ENCODE data around the gene SYT17. TPM values are rescaled to one million over a fixed set of nuclear protein-coding genes. Genes with fewer than 3 reads are reported as not detected.

SYT17 gene
- polyA plus RNA-seq, 2 of the 4 experiments (the other 2 are of a cell fraction): 9.8 to 18.7 TPM

DNA sequence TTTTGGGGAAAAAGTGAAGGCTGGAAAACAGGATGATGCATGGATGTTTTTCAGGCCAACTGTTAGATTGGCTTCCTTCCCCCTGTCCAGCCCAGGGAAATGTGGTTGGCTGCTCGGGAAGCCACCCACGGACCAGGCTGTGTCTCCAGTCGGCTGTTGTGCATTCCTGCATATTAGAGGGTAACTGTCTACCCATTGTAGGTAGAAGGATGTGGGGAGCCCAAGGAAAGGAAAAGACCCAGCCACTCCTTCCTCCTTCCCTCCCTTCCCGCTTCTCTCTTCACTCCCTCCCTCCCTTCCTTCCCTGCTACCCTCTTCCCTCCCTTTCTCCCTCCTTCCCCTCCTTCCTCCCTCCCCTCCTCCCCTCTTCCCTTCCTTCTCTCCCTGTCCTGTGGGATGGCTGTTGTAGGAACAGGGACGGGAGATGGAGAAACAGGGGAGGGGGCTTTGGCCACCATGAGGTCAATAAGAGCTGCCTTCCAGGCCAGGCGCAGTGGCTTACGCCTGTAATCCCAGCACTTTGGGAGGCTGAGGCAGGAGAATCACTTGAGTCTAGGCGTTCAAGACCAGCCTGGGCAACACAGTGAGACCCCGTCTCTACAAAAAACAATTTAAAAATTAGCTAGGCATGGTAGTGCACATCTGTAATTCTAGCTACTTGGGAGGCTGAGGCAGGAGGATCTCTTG lies 16.9 kb downstream of the SYT17 start:
- Histone ChIP-seq H3K9me3 (no peaks in the 10 kb centered on the region), H3K4me1 (peaks cover 16% of the 10 kb centered on the region), H3K4me2 (no peak overlapping the region), H3K4me3 (no peak overlapping the region), H3K27ac (0 out of 6 replicates have a peak overlapping the region, but pooled peaks of 1 of the 2 experiments have one; percentile 3)
- WGBS (ENCODE audit: missing lambda C conversion rate): 85% methylated on average over 9 of the region's 9 CpGs
- ChIA-PET POLR2A (interaction anchor here (0.6 kb wide), 2 partner anchors 71 to 395 kb away, joined by 3 to 4 read pairs; partner anchors contain the start of genes ITPRIPL2 and RPS15A), CTCF (interaction anchor here (1.3 to 2.2 kb wide), 3 partner anchors 99 to 318 kb away, joined by 4 to 5 read pairs (median 5); no protein-coding TSS in a partner anchor)
- no peak for ATAC-seq
- TF ChIP-seq ESRRA (IDR thresholded peaks at IDR 0.05; ENCODE audit: borderline replicate concordance, low read length) (no peak), NPAS2 (CRISPR knock-in tag; IDR thresholded peaks at IDR 0.05; ENCODE audit: borderline replicate concordance) (no peak), RNF2 (IDR thresholded peaks at IDR 0.05; ENCODE audit: borderline replicate concordance, low read depth) (no peak), NFE2L2 (conservative IDR thresholded peaks at IDR 0.05; ENCODE audit: low read length) (no peak), HDAC2 (IDR thresholded peaks at IDR 0.05) (no peak), RAD21 (conservative IDR thresholded peaks at IDR 0.05 in 1 of 2, IDR thresholded peaks at IDR 0.05 in 1 of 2) (no peak)
- TF ChIP-seq, protein P1, sequence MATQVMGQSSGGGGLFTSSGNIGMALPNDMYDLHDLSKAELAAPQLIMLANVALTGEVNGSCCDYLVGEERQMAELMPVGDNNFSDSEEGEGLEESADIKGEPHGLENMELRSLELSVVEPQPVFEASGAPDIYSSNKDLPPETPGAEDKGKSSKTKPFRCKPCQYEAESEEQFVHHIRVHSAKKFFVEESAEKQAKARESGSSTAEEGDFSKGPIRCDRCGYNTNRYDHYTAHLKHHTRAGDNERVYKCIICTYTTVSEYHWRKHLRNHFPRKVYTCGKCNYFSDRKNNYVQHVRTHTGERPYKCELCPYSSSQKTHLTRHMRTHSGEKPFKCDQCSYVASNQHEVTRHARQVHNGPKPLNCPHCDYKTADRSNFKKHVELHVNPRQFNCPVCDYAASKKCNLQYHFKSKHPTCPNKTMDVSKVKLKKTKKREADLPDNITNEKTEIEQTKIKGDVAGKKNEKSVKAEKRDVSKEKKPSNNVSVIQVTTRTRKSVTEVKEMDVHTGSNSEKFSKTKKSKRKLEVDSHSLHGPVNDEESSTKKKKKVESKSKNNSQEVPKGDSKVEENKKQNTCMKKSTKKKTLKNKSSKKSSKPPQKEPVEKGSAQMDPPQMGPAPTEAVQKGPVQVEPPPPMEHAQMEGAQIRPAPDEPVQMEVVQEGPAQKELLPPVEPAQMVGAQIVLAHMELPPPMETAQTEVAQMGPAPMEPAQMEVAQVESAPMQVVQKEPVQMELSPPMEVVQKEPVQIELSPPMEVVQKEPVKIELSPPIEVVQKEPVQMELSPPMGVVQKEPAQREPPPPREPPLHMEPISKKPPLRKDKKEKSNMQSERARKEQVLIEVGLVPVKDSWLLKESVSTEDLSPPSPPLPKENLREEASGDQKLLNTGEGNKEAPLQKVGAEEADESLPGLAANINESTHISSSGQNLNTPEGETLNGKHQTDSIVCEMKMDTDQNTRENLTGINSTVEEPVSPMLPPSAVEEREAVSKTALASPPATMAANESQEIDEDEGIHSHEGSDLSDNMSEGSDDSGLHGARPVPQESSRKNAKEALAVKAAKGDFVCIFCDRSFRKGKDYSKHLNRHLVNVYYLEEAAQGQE (IDR thresholded peaks at IDR 0.05): no peak
- DNase-seq (ENCODE audit: low read depth in 1 of 2, low spot score in 1 of 2): no peak
- no peak for FAIRE-seq

DNA sequence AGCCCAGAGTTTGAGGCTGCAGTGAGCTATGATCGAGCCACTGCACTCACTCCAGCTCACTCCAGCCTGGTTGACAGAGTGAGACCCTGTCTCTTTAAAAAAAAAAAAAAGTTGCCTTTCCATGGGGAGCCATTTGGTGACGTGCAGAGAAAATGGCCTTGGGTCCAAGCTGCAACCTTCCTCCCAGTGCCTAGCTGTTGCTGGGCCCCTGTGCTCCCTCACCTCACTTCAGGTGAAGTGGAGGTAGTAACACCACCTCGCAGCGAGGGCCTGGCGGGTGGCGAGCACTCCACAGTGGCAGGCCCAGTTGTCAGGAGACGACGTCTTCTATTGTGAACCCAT lies 17.4 kb downstream of the SYT17 start:
- CTCF ChIA-PET: interaction anchor here (1.0 to 2.2 kb wide), 3 partner anchors 99 to 317 kb away, joined by 5 read pairs; no protein-coding TSS in a partner anchor
- no peaks in the 10 kb centered on the region for H3K9me3 ChIP-seq
- no peak for DNase-seq (ENCODE audit: low read depth in 1 of 2, low spot score in 1 of 2)
- no peak for ATAC-seq
- TF ChIP-seq HEYL (CRISPR knock-in tag; IDR thresholded peaks at IDR 0.05) (no peak), TP53 (CRISPR knock-in tag; IDR thresholded peaks at IDR 0.05) (no peak), FOXS1 (CRISPR knock-in tag; IDR thresholded peaks at IDR 0.05) (no peak), NPAS2 (CRISPR knock-in tag; IDR thresholded peaks at IDR 0.05; ENCODE audit: borderline replicate concordance) (no peak), RNF2 (IDR thresholded peaks at IDR 0.05; ENCODE audit: borderline replicate concordance, low read depth) (no peak), JUNB (IDR thresholded peaks at IDR 0.05) (no peak), POLR2AphosphoS2 (conservative IDR thresholded peaks at IDR 0.05; ENCODE audit: low read length) (no peak), HOXB5 (CRISPR knock-in tag; IDR thresholded peaks at IDR 0.05) (no peak), PHF8 (IDR thresholded peaks at IDR 0.05; ENCODE audit: borderline replicate concordance, low read depth) (no peak)
- TF ChIP-seq, protein P2, sequence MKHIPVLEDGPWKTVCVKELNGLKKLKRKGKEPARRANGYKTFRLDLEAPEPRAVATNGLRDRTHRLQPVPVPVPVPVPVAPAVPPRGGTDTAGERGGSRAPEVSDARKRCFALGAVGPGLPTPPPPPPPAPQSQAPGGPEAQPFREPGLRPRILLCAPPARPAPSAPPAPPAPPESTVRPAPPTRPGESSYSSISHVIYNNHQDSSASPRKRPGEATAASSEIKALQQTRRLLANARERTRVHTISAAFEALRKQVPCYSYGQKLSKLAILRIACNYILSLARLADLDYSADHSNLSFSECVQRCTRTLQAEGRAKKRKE (CRISPR knock-in tag; IDR thresholded peaks at IDR 0.05; ENCODE audit: low read depth): no peak
- TF ChIP-seq, protein P3, sequence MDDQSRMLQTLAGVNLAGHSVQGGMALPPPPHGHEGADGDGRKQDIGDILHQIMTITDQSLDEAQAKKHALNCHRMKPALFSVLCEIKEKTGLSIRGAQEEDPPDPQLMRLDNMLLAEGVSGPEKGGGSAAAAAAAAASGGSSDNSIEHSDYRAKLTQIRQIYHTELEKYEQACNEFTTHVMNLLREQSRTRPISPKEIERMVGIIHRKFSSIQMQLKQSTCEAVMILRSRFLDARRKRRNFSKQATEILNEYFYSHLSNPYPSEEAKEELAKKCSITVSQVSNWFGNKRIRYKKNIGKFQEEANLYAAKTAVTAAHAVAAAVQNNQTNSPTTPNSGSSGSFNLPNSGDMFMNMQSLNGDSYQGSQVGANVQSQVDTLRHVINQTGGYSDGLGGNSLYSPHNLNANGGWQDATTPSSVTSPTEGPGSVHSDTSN (IDR thresholded peaks at IDR 0.05): no peak
- TF ChIP-seq, protein P4, sequence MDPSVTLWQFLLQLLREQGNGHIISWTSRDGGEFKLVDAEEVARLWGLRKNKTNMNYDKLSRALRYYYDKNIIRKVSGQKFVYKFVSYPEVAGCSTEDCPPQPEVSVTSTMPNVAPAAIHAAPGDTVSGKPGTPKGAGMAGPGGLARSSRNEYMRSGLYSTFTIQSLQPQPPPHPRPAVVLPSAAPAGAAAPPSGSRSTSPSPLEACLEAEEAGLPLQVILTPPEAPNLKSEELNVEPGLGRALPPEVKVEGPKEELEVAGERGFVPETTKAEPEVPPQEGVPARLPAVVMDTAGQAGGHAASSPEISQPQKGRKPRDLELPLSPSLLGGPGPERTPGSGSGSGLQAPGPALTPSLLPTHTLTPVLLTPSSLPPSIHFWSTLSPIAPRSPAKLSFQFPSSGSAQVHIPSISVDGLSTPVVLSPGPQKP (IDR thresholded peaks at IDR 0.05; ENCODE audit: low read depth, low read length): no peak
- no peak overlapping the region for H3K4me3 ChIP-seq
- no peak overlapping the region for H3K4me2 ChIP-seq
- WGBS (ENCODE audit: missing lambda C conversion rate): 92% methylated on average over 8 of the region's 8 CpGs
- peaks cover 22% of the 10 kb centered on the region for H3K4me1 ChIP-seq
- H3K27ac ChIP-seq: no peak overlapping the region
- FAIRE-seq: no peak
- POLR2A ChIA-PET: no interaction called here

Data from A549 (cell line).